ENCODE measurements around the gene IGSF1. TPM values are rescaled to one million over a fixed set of nuclear protein-coding genes. Genes with fewer than 3 reads are reported as not detected.

Gene IGSF1
- total and polyA plus RNA-seq, 2 of the 4 experiments (the other 2 are of a cell fraction) = not detected

- H3K4me2 ChIP-seq (ENCODE audit: low read depth, low read length) = no peak overlapping the region
- H2BK15ac ChIP-seq (ENCODE audit: low read depth, low read length) = no peak overlapping the region
- POLR2A ChIA-PET (ENCODE audit: unreplicated experiment) = no interaction called here
- H3K9me3 ChIP-seq (ENCODE audit: control insufficient read depth, insufficient read depth, low read length) = no peaks in the 10 kb centered on the region
- H3K27ac ChIP-seq (ENCODE audit: insufficient read depth, low read length) = no peak overlapping the region
- TF ChIP-seq MAFK (IDR thresholded peaks at IDR 0.05; ENCODE audit: low read depth, low read length) = no peak
- TF ChIP-seq CHD1 (IDR thresholded peaks at IDR 0.05; ENCODE audit: low read depth, low read length) = no peak
- TF ChIP-seq MAZ (IDR thresholded peaks at IDR 0.05; ENCODE audit: borderline replicate concordance, low read depth, low read length) = no peak
- TF ChIP-seq POLR2A (IDR thresholded peaks at IDR 0.05; ENCODE audit: low read depth, low read length) = no peak
- no peak for TF ChIP-seq SMC3 (IDR thresholded peaks at IDR 0.05; ENCODE audit: low read depth, low read length)
- no peak for TF ChIP-seq ELK1 (IDR thresholded peaks at IDR 0.05; ENCODE audit: borderline replicate concordance, low read depth, low read length)
- TF ChIP-seq RCOR1 (IDR thresholded peaks at IDR 0.05; ENCODE audit: insufficient replicate concordance, low read length) = no peak
- CTCF ChIA-PET = no interaction called here
- no peaks in the 10 kb centered on the region for H3K4me1 ChIP-seq (ENCODE audit: control insufficient read depth, insufficient read depth, low read length)
- H2BK5ac ChIP-seq (ENCODE audit: low read depth, low read length, poor library complexity, severe bottlenecking) = no peak overlapping the region
- H3K4me3 ChIP-seq (ENCODE audit: insufficient read depth, low read depth, low read length) = no peak overlapping the region
- intact Hi-C loops (cut with micrococcal nuclease) = no loop called here
- no peak overlapping the region for H2BK20ac ChIP-seq (ENCODE audit: low read depth, low read length)
- H4K91ac ChIP-seq (ENCODE audit: insufficient read depth, low read depth, low read length) = no peak overlapping the region
- no peak for DNase-seq
- H4K20me1 ChIP-seq (ENCODE audit: insufficient read depth, low read length) = no peaks in the 10 kb centered on the region
- dilution Hi-C loops (cut with HindIII; ENCODE audit: low sequenced_read_pairs, unreplicated experiment) = no loop called here
- H2AK5ac ChIP-seq (ENCODE audit: low read depth, low read length) = no peak overlapping the region
- H3K23ac ChIP-seq (ENCODE audit: low read depth, low read length) = no peak overlapping the region
- no peak overlapping the region for H2BK120ac ChIP-seq (ENCODE audit: low read depth, low read length)
- H3K9ac ChIP-seq (ENCODE audit: low read depth, low read length) = no peak overlapping the region
- H2AK9ac ChIP-seq (replicated peaks; ENCODE audit: low read depth, low read length, poor library complexity) = no peak overlapping the region
- H4K5ac ChIP-seq (ENCODE audit: low read depth, low read length) = no peak overlapping the region
- H3K27me3 ChIP-seq (ENCODE audit: control insufficient read depth, insufficient read depth, low read length) = no peaks in the 10 kb centered on the region
- H3K9me1 ChIP-seq (ENCODE audit: insufficient read depth, low read length) = no peaks in the 10 kb centered on the region
- H3K18ac ChIP-seq (ENCODE audit: low read depth, low read length) = no peak overlapping the region
- H3K36me3 ChIP-seq (ENCODE audit: control insufficient read depth, insufficient read depth, low read length) = no peaks in the 10 kb centered on the region
- no peak overlapping the region for H4K8ac ChIP-seq (ENCODE audit: low read depth in 2 of 2, low read length in 2 of 2)
- no peak for ATAC-seq (ENCODE audit: low read depth)
- in situ Hi-C loops (cut with MboI; ENCODE audit: low sequenced_read_pairs) = no loop called here
- H3K14ac ChIP-seq (replicated peaks; ENCODE audit: low read depth, low read length) = no peak overlapping the region
- no TSS peak for BruUV-seq (replicated peaks)
- H3K56ac ChIP-seq (ENCODE audit: extremely low read depth, insufficient read depth, low read length) = no peak overlapping the region
- no peak overlapping the region for H3K4ac ChIP-seq (ENCODE audit: low read depth, low read length)
- H3K79me1 ChIP-seq (ENCODE audit: low read depth in 1 of 2, low read length in 2 of 2) = no peaks in the 10 kb centered on the region
- H2AFZ ChIP-seq (replicated peaks; ENCODE audit: low read length, poor library complexity) = no peak overlapping the region
These were observed 19.9 kb upstream of the IGSF1 start for GRCh38 chrX:131308980-131309379.

All from IMR-90 (cell line).